ENCODE data around the gene CREB3L2.

DNA sequence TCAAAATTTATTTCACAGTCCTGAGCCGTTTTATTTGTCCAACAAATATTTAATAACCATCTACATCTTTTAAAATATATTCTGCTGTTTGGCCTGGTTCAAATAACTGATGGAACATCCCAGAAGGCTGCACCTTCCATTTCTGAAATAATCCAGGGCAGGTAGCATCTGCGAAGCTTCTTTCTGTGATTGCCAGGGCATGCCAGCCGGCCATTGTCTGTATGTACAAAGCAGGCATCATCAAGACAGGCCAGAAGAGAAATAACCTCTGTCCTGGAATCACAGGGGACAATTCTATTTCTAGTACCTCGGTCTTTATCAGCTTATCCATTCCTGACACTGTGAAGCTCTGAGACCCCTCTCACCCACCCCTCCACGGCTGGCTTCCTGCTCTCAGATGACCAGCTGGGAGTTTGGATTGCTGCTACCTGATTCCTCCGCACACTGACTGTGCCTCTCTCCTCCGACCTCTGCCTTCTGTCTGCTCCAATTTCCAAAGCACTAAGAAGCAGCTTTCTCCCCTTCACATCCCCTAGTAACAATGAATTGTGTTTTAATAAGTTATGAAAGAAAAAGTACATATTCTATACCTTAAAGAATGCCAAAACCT is 163.1 kb downstream of the CREB3L2 start:
- no peak for TF ChIP-seq CTCF (IDR thresholded peaks at IDR 0.05)
- TF ChIP-seq EP300 (IDR thresholded peaks at IDR 0.05), result no peak
- TF ChIP-seq POLR2A (IDR thresholded peaks at IDR 0.05), result no peak
